ENCODE measurements around the gene HOPX. TPM values are rescaled to one million over a fixed set of nuclear protein-coding genes. Genes with fewer than 3 reads are reported as not detected.
"Not testable (repeated sequence)": the region's sequence is repeated elsewhere in the genome, so short reads cannot be mapped to it uniquely, and the experiment has no call there.

Gene HOPX
- total RNA-seq, 1 experiment from 2014 or later: not detected

- Histone ChIP-seq H3K36me3 (replicated peaks; ENCODE audit: control insufficient read depth, insufficient read depth, low read length) (no peaks in the 10 kb centered on the region), H3K4me3 (ENCODE audit: insufficient read depth, low read depth, low read length) (no peak overlapping the region), H3K27me3 (ENCODE audit: control insufficient read depth, insufficient read depth, low read length) (peaks cover 37% of the 10 kb centered on the region)
- DNase-seq: no peak
These were observed 69.6 kb downstream of the HOPX start for GRCh38 chr4:56611501-56611900.

GRCh38 chr4:56610170-56610569 lies 70.9 kb downstream of the HOPX start:
- peaks cover 44% of the 10 kb centered on the region for H3K27me3 ChIP-seq (ENCODE audit: control insufficient read depth, insufficient read depth, low read length)
- DNase-seq; H3K4me3 ChIP-seq (ENCODE audit: insufficient read depth, low read depth, low read length); H3K36me3 ChIP-seq (replicated peaks; ENCODE audit: control insufficient read depth, insufficient read depth, low read length): not testable (repeated sequence)

GRCh38 chr4:56607926-56608325 lies 73.2 kb downstream of the HOPX start:
- Histone ChIP-seq H3K27me3 (ENCODE audit: control insufficient read depth, insufficient read depth, low read length) (peaks cover 64% of the 10 kb centered on the region), H3K36me3 (replicated peaks; ENCODE audit: control insufficient read depth, insufficient read depth, low read length) (no peaks in the 10 kb centered on the region), H3K4me3 (ENCODE audit: insufficient read depth, low read depth, low read length) (no peak overlapping the region)
- no peak for DNase-seq

- Histone ChIP-seq H3K4me3 (ENCODE audit: insufficient read depth, low read depth, low read length) (no peak overlapping the region), H3K27me3 (ENCODE audit: control insufficient read depth, insufficient read depth, low read length) (peaks cover 65% of the 10 kb centered on the region)
- no peak for DNase-seq
These were observed 74.7 kb downstream of the HOPX start for GRCh38 chr4:56606385-56606784.

GRCh38 chr4:56605464-56605863 lies 75.6 kb downstream of the HOPX start:
- not testable (repeated sequence) for H3K4me3 ChIP-seq (ENCODE audit: insufficient read depth, low read depth, low read length); H3K36me3 ChIP-seq (replicated peaks; ENCODE audit: control insufficient read depth, insufficient read depth, low read length)
- DNase-seq: peak; percentile 28
- H3K27me3 ChIP-seq (ENCODE audit: control insufficient read depth, insufficient read depth, low read length): peaks cover 68% of the 10 kb centered on the region

More at GRCh38 chr4:56606385-56606784, 74.7 kb downstream of the HOPX start:
- H3K36me3 ChIP-seq (replicated peaks; ENCODE audit: control insufficient read depth, insufficient read depth, low read length): no peaks in the 10 kb centered on the region

- H3K4me3 ChIP-seq (ENCODE audit: insufficient read depth, low read depth, low read length): no peak overlapping the region
- H3K27me3 ChIP-seq (ENCODE audit: control insufficient read depth, insufficient read depth, low read length): peaks cover 54% of the 10 kb centered on the region
- DNase-seq: no peak
- H3K36me3 ChIP-seq (replicated peaks; ENCODE audit: control insufficient read depth, insufficient read depth, low read length): no peaks in the 10 kb centered on the region
These were observed 77.8 kb downstream of the HOPX start for GRCh38 chr4:56603297-56603696.

Other genes starting within 250 kb of the HOPX start
- gene PPAT, start 245.7 kb downstream of the HOPX start, total RNA-seq (2014; rRNA removed; shearing (Covaris generic)): 68.5 and 92.7 TPM in 2 replicates
- gene PAICS, start 245.0 kb downstream of the HOPX start, total RNA-seq (2014; rRNA removed; shearing (Covaris generic)): 192 and 207 TPM in 2 replicates
- gene SRP72, start 213.7 kb downstream of the HOPX start, total RNA-seq (2014; rRNA removed; shearing (Covaris generic)): 56.8 and 84.6 TPM in 2 replicates
- not detected in 2 replicates for gene ARL9, start 175.5 kb downstream of the HOPX start, total RNA-seq (2014; rRNA removed; shearing (Covaris generic))
- gene SPINK2, start 140.4 kb upstream of the HOPX start, total RNA-seq (2014; rRNA removed; shearing (Covaris generic)): 1.3 and 4.5 TPM in 2 replicates
- 43.5 and 72.0 TPM in 2 replicates for gene REST, start 226.6 kb upstream of the HOPX start, total RNA-seq (2014; rRNA removed; shearing (Covaris generic))

Measured in H7 (cell line).